Bone marrow (tissue), 2 donors: Measurements from ENCODE around the gene CD7.

Experiments
- DNase-seq, 2 donors: peaks; one replicate each; lab custom pipeline; 2025; lab: John Stamatoyannopoulos, UW

The CD7 gene

GRCh38 chr17:82328141-82328993, 11.0 kb upstream of the CD7 start:
- DNase-seq: no peak

- DNase-seq: no peak
Observed at GRCh38 chr17:82327757-82328140, 10.3 kb upstream of the CD7 start.

GRCh38 chr17:82327289-82327688, 9.9 kb upstream of the CD7 start:
- no peak for DNase-seq

GRCh38 chr17:82325286-82326180, 8.1 kb upstream of the CD7 start:
- no peak for DNase-seq

- no peak for DNase-seq
Observed at GRCh38 chr17:82324566-82325285, 7.3 kb upstream of the CD7 start.

- DNase-seq: no peak
Observed at GRCh38 chr17:82323514-82324234, 6.3 kb upstream of the CD7 start.

GRCh38 chr17:82322526-82323453, 5.4 kb upstream of the CD7 start:
- no peak for DNase-seq

- no peak for DNase-seq
Observed at GRCh38 chr17:82321947-82322466, 4.6 kb upstream of the CD7 start.

- DNase-seq: peak in 1 of 2 donors; percentile 13
Observed at GRCh38 chr17:82320956-82321927, 3.8 kb upstream of the CD7 start.

- no peak for DNase-seq
Observed at GRCh38 chr17:82320140-82320840, 2.9 kb upstream of the CD7 start.

GRCh38 chr17:82319619-82320062, 2.2 kb upstream of the CD7 start:
- no peak for DNase-seq

- no peak for DNase-seq
Observed at GRCh38 chr17:82318772-82319606, 1.6 kb upstream of the CD7 start.

GRCh38 chr17:82318169-82318498, 726 bp upstream of the CD7 start:
- no peak for DNase-seq

- no peak for DNase-seq
Observed at GRCh38 chr17:82316651-82317393, 586 bp downstream of the CD7 start.

- no peak for DNase-seq
Observed at GRCh38 chr17:82315703-82316358, 1.6 kb downstream of the CD7 start.
